GM12801 (cell line): ENCODE results near the gene LUM.

Source experiments
- TF ChIP-seq, protein P1 (sequence below): IDR thresholded peaks from one replicate; pipeline ENCODE4 v1.5.1; 2011; ENCODE audit warnings: control low read depth; ENCODE audit not compliant: insufficient read length; ENCODE audit errors: extremely low read depth

LUM gene

DNA sequence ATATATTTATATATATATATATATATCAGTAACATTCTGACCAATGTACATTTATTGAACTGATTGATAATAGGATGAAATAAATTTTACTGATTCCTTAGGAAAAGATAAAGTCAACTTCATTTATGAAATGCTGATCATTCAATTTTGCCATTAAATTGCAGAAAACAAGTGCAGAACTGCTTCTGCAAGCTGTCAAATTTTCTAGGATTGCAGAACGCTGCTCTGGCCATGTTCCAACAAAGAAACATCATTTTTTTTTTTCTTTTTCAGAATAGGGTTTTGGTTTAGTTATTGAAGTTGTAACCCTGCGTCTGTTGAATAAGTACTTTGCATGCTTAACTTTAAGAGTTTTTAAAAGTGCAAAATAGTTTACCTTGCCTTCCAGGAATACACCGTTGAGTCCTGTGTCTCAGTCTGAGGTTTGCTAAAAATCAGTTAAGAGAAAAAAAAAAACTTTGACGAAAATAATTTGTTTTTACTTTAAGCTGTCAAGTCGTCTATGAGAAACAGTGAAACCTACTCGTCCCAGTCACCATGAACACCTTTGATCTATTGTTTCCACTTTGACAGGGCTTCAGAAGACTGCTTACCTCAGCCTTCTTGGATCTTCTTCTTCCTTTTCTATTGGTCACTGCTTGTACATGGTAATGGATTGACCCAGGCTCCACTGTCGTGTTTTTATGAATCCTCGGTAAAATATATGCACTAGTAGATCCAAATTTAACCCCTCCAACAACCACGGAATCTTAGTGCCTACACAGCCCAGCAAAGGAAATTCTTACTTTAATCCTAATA lies 53.7 kb downstream of the LUM start, which contains the start of gene KERA:
Gene KERA (minus strand): TSS at position 657 of the 798 bp plus-strand sequence. CDS start 1,743 bp downstream, outside the sequence.
- TF ChIP-seq, protein P1, sequence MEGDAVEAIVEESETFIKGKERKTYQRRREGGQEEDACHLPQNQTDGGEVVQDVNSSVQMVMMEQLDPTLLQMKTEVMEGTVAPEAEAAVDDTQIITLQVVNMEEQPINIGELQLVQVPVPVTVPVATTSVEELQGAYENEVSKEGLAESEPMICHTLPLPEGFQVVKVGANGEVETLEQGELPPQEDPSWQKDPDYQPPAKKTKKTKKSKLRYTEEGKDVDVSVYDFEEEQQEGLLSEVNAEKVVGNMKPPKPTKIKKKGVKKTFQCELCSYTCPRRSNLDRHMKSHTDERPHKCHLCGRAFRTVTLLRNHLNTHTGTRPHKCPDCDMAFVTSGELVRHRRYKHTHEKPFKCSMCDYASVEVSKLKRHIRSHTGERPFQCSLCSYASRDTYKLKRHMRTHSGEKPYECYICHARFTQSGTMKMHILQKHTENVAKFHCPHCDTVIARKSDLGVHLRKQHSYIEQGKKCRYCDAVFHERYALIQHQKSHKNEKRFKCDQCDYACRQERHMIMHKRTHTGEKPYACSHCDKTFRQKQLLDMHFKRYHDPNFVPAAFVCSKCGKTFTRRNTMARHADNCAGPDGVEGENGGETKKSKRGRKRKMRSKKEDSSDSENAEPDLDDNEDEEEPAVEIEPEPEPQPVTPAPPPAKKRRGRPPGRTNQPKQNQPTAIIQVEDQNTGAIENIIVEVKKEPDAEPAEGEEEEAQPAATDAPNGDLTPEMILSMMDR: no peak

DNA sequence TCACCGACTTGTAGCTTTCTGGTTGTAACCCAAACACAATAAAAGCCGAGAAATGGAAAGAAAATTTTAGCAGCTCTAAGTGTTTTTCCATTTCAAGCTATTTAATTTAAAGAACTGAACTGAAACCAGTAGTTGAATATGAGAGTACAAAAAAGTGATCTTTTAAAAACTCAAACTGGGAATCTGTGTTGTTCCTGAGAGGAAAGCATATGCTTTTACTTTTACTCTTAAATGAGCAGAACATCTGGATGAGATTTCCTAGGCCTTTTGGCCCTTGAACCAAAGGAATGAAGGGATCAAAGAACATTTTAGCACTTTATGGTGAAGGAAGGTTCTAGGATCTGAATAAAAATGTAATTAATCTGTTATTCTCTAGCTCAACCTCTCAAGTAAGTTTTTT lies 54.8 kb downstream of the LUM start:
- TF ChIP-seq, protein P1: no peak

DNA sequence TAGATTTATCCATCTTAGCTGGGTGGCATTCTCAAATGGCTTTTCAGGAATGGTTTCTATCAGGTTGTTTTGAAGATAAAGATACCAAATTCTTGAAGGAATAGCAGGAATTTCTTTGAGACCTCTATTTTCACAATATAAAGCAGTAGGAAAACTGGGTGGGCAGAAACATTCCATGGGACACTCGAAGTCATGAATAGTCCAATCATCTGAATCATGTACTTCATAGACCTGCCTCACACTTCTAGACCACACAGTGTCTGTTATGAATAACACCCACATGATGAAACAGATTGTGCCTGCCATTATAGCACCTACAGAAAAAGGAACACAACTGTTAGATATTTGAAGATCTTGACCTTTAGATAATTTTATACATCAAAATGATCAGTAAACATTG lies 55.3 kb downstream of the LUM start:
- TF ChIP-seq, protein P1: no peak

DNA sequence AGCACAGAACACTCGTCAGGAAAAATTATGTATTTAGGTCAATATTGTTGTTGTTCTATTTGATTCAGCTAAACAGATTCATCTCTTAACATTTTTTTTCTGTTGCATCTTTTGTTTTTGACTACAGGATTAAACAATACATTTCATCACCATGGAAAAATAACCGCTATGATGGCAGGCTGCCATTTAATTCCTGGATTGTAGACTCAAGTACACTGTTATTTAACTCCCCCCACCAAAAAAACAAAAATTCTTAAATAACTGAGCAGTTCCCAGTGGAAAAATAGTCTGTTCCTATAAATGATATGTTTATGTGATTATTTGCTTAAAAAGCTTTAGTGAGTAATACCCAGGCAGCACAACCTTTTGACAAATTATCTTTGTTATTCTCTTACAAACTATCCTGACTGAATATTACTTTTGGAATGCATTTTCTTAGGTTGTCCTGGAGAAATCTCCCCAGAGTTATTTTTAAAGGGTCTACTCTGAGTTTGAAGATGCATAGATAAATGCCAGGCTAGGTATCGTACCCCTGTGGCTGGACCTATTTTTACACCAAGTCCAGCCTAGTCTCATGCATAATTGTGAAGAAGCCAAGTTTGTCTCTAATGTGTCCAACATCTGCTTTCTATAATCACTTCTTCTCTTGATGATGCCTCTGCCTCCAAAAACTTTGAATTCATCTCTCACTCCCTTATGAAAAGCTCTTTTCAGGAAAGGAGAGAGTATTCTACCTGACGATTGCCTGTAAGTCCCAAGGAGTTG lies 57.2 kb downstream of the LUM start:
- TF ChIP-seq, protein P1: no peak
